Omental fat pad (tissue), 4 donors: ENCODE data around the gene VAT1L. TPM values are rescaled to one million over a fixed set of nuclear protein-coding genes. Genes with fewer than 3 reads are reported as not detected.

ENCODE experiments used
- ATAC-seq: fragments of 150-250 bp; one replicate; pipeline ENCODE4 v1.9.1; 2016; ENCODE audit warnings: mild to moderate bottlenecking, moderate library complexity; ENCODE audit not compliant: low FRiP score
- DNase-seq: peaks from one replicate; pipeline ENCODE4 v3.0.0-alpha.2; 2019; ENCODE audit warnings: low spot score
- total RNA-seq, 4 donors: library from RNA; depleted of rRNA; stranded (reverse); fragments of >200 nt; gene quantifications; one replicate each; pipeline ENCODE4 v1.1.0, GENCODE V29; 2016
- TF ChIP-seq, protein P1 (sequence below), 3 donors: fragments of 450-650 bp; IDR thresholded peaks; one replicate each; pipeline ENCODE4 v1.5.1; 2016 to 2017; ENCODE audit warnings: antibody characterized with exemption in 3 of 3, mild to moderate bottlenecking in 3 of 3, moderate library complexity in 2 of 3

Gene VAT1L
- total RNA-seq, 4 donors from 2014 or later: 0.50 to 1.3 (median 0.80) TPM

GRCh38 chr16:77762262-77762661 is 26.1 kb upstream of the VAT1L start:
- ATAC-seq: no peak
- DNase-seq: no peak
- TF ChIP-seq, protein P1, sequence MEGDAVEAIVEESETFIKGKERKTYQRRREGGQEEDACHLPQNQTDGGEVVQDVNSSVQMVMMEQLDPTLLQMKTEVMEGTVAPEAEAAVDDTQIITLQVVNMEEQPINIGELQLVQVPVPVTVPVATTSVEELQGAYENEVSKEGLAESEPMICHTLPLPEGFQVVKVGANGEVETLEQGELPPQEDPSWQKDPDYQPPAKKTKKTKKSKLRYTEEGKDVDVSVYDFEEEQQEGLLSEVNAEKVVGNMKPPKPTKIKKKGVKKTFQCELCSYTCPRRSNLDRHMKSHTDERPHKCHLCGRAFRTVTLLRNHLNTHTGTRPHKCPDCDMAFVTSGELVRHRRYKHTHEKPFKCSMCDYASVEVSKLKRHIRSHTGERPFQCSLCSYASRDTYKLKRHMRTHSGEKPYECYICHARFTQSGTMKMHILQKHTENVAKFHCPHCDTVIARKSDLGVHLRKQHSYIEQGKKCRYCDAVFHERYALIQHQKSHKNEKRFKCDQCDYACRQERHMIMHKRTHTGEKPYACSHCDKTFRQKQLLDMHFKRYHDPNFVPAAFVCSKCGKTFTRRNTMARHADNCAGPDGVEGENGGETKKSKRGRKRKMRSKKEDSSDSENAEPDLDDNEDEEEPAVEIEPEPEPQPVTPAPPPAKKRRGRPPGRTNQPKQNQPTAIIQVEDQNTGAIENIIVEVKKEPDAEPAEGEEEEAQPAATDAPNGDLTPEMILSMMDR (IDR thresholded peaks at IDR 0.05): no peak

GRCh38 chr16:77763994-77764393 is 24.4 kb upstream of the VAT1L start:
- TF ChIP-seq, protein P1 (IDR thresholded peaks at IDR 0.05): no peak
- ATAC-seq: no peak
- no peak for DNase-seq

DNA sequence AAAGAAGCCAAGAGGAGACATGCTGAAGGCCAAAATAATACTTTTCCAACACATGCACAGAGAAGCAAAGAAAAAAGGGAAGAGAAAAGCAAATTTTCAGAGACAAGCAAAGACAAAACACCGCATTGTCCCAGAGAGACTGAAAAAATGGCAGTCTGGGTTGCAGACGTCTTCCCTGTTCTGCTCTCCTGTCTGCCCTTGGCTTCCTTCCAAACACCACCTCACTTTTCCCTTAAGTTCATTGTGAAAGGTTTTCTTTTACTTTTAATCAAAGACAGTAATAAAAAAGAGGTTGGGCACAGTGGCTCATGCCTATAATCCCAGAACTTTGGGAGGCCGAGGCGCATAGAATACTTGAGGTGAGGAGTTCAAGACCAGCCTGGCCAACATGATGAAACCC is 21.2 kb upstream of the VAT1L start:
- ATAC-seq (no peak), DNase-seq (no peak)
- TF ChIP-seq, protein P1 (IDR thresholded peaks at IDR 0.05): no peak

GRCh38 chr16:77767826-77768225 is 20.5 kb upstream of the VAT1L start:
- TF ChIP-seq, protein P1 (IDR thresholded peaks at IDR 0.05): no peak
- DNase-seq: no peak
- ATAC-seq: no peak

GRCh38 chr16:77775911-77776909 is 12.2 kb upstream of the VAT1L start:
- no peak for DNase-seq
- TF ChIP-seq, protein P1 (IDR thresholded peaks at IDR 0.05): no peak
- no peak for ATAC-seq

DNA sequence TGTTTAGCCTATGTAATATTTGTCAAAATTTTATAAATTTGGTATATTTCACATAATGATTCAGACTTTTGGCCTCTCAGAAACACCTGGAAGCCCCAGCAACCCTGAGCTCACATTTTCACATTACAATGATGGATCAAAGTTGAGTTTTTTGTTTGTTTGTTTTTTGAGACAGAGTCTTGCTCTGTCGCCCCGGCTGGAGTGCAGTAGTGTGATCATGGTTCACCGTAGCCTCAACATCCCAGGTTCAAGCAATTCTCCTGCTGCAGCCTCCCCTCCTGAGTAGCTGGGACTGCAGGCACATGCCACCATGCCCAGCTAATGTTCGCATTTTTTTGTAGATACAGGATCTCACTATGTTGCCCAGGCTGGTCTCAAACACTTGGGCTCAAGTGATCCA is 10.6 kb upstream of the VAT1L start:
- TF ChIP-seq, protein P1 (IDR thresholded peaks at IDR 0.05): no peak
- no peak for ATAC-seq

GRCh38 chr16:77780378-77780837 is 8.0 kb upstream of the VAT1L start:
- ATAC-seq (peak; percentile 66), DNase-seq (no peak)

More for the DNA sequence above, 10.6 kb upstream of the VAT1L start:
- DNase-seq: no peak

More at GRCh38 chr16:77780378-77780837, 8.0 kb upstream of the VAT1L start:
- TF ChIP-seq, protein P1 (IDR thresholded peaks at IDR 0.05): no peak
